GM23248 (cell line): Measurements from ENCODE around the gene WDR6. TPM values are rescaled to one million over a fixed set of nuclear protein-coding genes. Genes with fewer than 3 reads are reported as not detected.

Experiments used
- DNase-seq: peaks from one replicate; pipeline ENCODE4 v3.0.0-alpha.2; 2015
- H2AFZ ChIP-seq: fragments of 200-600 bp; sonication (generic); 2 replicates; pipeline ENCODE4 v1.6.1; 2016; ENCODE audit warnings: antibody characterized with exemption
- H3F3A ChIP-seq: fragments of 200-600 bp; sonication (generic); 2 replicates; pipeline ENCODE4 v1.6.1; 2016; ENCODE audit warnings: mild to moderate bottlenecking, antibody characterized with exemption, mixed run types; ENCODE audit not compliant: insufficient read depth
- H3K27ac ChIP-seq: fragments of 200-600 bp; sonication (generic); 2 replicates; pipeline ENCODE4 v1.5.1; 2016; ENCODE audit warnings: mild to moderate bottlenecking
- H3K27me3 ChIP-seq: fragments of 200-600 bp; sonication (generic); replicated peaks from 2 replicates; pipeline ENCODE4 v1.6.1; 2016; ENCODE audit warnings: mild to moderate bottlenecking; ENCODE audit not compliant: insufficient read depth
- H3K36me3 ChIP-seq: fragments of 200-600 bp; sonication (generic); 2 replicates; pipeline ENCODE4 v1.6.1; 2016; ENCODE audit warnings: low read depth, mild to moderate bottlenecking
- H3K4me1 ChIP-seq: fragments of 200-600 bp; sonication (generic); 2 replicates; pipeline ENCODE4 v1.6.1; 2016; ENCODE audit warnings: mild to moderate bottlenecking; ENCODE audit not compliant: insufficient read depth
- H3K4me2 ChIP-seq: fragments of 200-600 bp; sonication (generic); one replicate; pipeline ENCODE4 v1.6.1; 2016; ENCODE audit warnings: mild to moderate bottlenecking; ENCODE audit not compliant: unreplicated experiment
- H3K4me3 ChIP-seq: fragments of 200-600 bp; sonication (generic); 2 replicates; pipeline ENCODE4 v1.5.1; 2016; ENCODE audit warnings: mild to moderate bottlenecking
- H3K79me2 ChIP-seq: fragments of 200-600 bp; sonication (generic); 2 replicates; pipeline ENCODE4 v1.6.1; 2016; ENCODE audit warnings: mild to moderate bottlenecking; ENCODE audit not compliant: insufficient read depth
- H3K9ac ChIP-seq: fragments of 200-600 bp; sonication (generic); 2 replicates; pipeline ENCODE4 v1.6.1; 2016; ENCODE audit warnings: mild to moderate bottlenecking
- H3K9me2 ChIP-seq: fragments of 200-600 bp; sonication (generic); 2 replicates; pipeline ENCODE4 v1.6.1; 2016; ENCODE audit warnings: mixed run types, mild to moderate bottlenecking, moderate library complexity; ENCODE audit not compliant: insufficient read depth
- H3K9me3 ChIP-seq: fragments of 200-600 bp; sonication (generic); one replicate; pipeline ENCODE4 v1.6.1; 2017; ENCODE audit warnings: low read depth
- H4K20me1 ChIP-seq: fragments of 200-600 bp; sonication (generic); 2 replicates; pipeline ENCODE4 v1.6.0; 2016; ENCODE audit not compliant: insufficient read depth
- EZH2 ChIP-seq: fragments of 200-600 bp; sonication (generic); IDR thresholded peaks from 2 replicates; pipeline ENCODE4 v1.6.1; 2018; ENCODE audit warnings: antibody characterized with exemption, mild to moderate bottlenecking; ENCODE audit not compliant: insufficient read depth, poor library complexity, severe bottlenecking
- EZH2phosphoT487 ChIP-seq: fragments of 200-600 bp; sonication (generic); IDR thresholded peaks from 2 replicates; pipeline ENCODE4 v1.6.1; 2018; ENCODE audit warnings: antibody characterized with exemption, moderate library complexity, mild to moderate bottlenecking, low read depth; ENCODE audit not compliant: insufficient read depth
- WGBS, 2 experiments: methylation state at CpG; one replicate each; pipeline ENCODE4 v1.1.6; 2015 to 2017; ENCODE audit warnings: low lambda C conversion rate in 2 of 2, low coverage in 1 of 2; ENCODE audit errors: missing lambda C conversion rate in 2 of 2; 5-methylcytosine and 5-hydroxymethylcytosine counted together
- in situ Hi-C: fragments of 300-500 bp; cut with MboI; formaldehyde crosslinking; loops from 2 replicates; pipeline ENCODE4 v1.15.0; 2020
- polyA plus RNA-seq: library from polyadenylated mRNA; unstranded; fragments of >200 nt; fragmentation: Nextera tagmentation; extraction: Ambion mirVana; gene quantifications from 2 replicates; pipeline ENCODE4 v1.2.1, GENCODE V29; 2016
- total RNA-seq: library from RNA; depleted of rRNA; stranded (reverse); fragments of >200 nt; shearing (Covaris generic); gene quantifications from 2 replicates; pipeline ENCODE4 v1.2.3, GENCODE V29; 2014

The WDR6 gene
- total and polyA plus RNA-seq, 2 experiments from 2014 or later = 51.3 to 60.8 TPM

- Histone ChIP-seq H3K79me2 (peaks cover 33% of the 10 kb centered on the region), H3F3A (peaks cover 5% of the 10 kb centered on the region; the same call in 1 of the 2 replicates), H3K9me2 (no peaks in the 10 kb centered on the region), H3K36me3 (no peaks in the 10 kb centered on the region), H3K4me1 (0 out of 2 replicates have a peak, but pooled peaks cover 11% of the 10 kb centered on the region), H4K20me1 (no peaks in the 10 kb centered on the region), H3K4me3 (no peak overlapping the region), H3K4me2 (no peak overlapping the region), H3K9ac (no peak overlapping the region), H3K27ac (no peak overlapping the region), H3K9me3 (no peaks in the 10 kb centered on the region), H2AFZ (no peak overlapping the region), H3K27me3 (no peaks in the 10 kb centered on the region)
- TF ChIP-seq EZH2 = no peak
- no peak for TF ChIP-seq EZH2phosphoT487
- in situ Hi-C loops = no loop called here
- DNase-seq = peak; percentile 27
- 78 to 79% methylated on average over 16 of the region's 16 CpGs for WGBS, 2 experiments
Measured at GRCh38 chr3:49004352-49005302, 2.6 kb upstream of the WDR6 start.

- no peak for TF ChIP-seq EZH2phosphoT487
- no peak for TF ChIP-seq EZH2
- Histone ChIP-seq H3K9ac (no peak overlapping the region), H3K36me3 (no peaks in the 10 kb centered on the region), H2AFZ (no peak overlapping the region), H3K27me3 (no peaks in the 10 kb centered on the region), H4K20me1 (no peaks in the 10 kb centered on the region), H3F3A (peaks cover 5% of the 10 kb centered on the region; the same call in 1 of the 2 replicates), H3K9me3 (no peaks in the 10 kb centered on the region), H3K4me1 (0 out of 2 replicates have a peak, but pooled peaks cover 11% of the 10 kb centered on the region), H3K9me2 (no peaks in the 10 kb centered on the region), H3K4me2 (no peak overlapping the region), H3K27ac (no peak overlapping the region), H3K4me3 (no peak overlapping the region), H3K79me2 (peaks cover 39% of the 10 kb centered on the region)
- no peak for DNase-seq
- in situ Hi-C loops = no loop called here
- WGBS, 2 experiments = 93 to 94% methylated on average over 3 of the region's 3 CpGs
Measured at GRCh38 chr3:49005303-49005680, 1.9 kb upstream of the WDR6 start.

- Histone ChIP-seq H3K79me2 (peaks cover 46% of the 10 kb centered on the region), H3F3A (peaks cover 5% of the 10 kb centered on the region; the same call in 1 of the 2 replicates), H3K9me2 (no peaks in the 10 kb centered on the region), H3K9ac (peak overlapping the region; percentile 95), H2AFZ (no peak overlapping the region), H3K4me3 (peak overlapping the region; percentile 80), H3K4me2 (peak overlapping the region; percentile 85), H3K9me3 (no peaks in the 10 kb centered on the region), H3K27me3 (no peaks in the 10 kb centered on the region), H3K36me3 (no peaks in the 10 kb centered on the region), H3K27ac (peak overlapping the region; percentile 94; the same call in 1 of the 2 replicates), H4K20me1 (no peaks in the 10 kb centered on the region), H3K4me1 (0 out of 2 replicates have a peak, but pooled peaks cover 11% of the 10 kb centered on the region)
- in situ Hi-C loops = no loop called here
- DNase-seq = no peak
- TF ChIP-seq EZH2phosphoT487 = no peak
- TF ChIP-seq EZH2 = no peak
- WGBS, 2 experiments = 64 to 80% methylated on average over 5 of the region's 5 CpGs
Measured at GRCh38 chr3:49005998-49006397, 1.2 kb upstream of the WDR6 start.

- Histone ChIP-seq H2AFZ (peak overlapping the region; percentile 82), H3F3A (peaks cover 5% of the 10 kb centered on the region; the same call in 1 of the 2 replicates), H3K27me3 (no peaks in the 10 kb centered on the region), H3K9me3 (no peaks in the 10 kb centered on the region), H3K9me2 (no peaks in the 10 kb centered on the region), H3K36me3 (no peaks in the 10 kb centered on the region), H3K4me1 (0 out of 2 replicates have a peak, but pooled peaks cover 11% of the 10 kb centered on the region), H3K4me2 (peak overlapping the region; percentile 85), H3K9ac (peak overlapping the region; percentile 95), H4K20me1 (no peaks in the 10 kb centered on the region), H3K27ac (peak overlapping the region; percentile 94), H3K79me2 (peaks cover 52% of the 10 kb centered on the region), H3K4me3 (peak overlapping the region; percentile 80)
- in situ Hi-C loops = no loop called here
- TF ChIP-seq EZH2phosphoT487 (no peak), EZH2 (no peak)
- peak; percentile 76 for DNase-seq
- WGBS, 2 experiments = 3% methylated on average over 30 to 31 of the region's 32 CpGs
Measured at GRCh38 chr3:49006408-49007067, 653 bp upstream of the WDR6 start.
